Muscle of back (tissue), 11 donors: ENCODE measurements around the gene HIF1AN. TPM values are rescaled to one million over a fixed set of nuclear protein-coding genes. Genes with fewer than 3 reads are reported as not detected.
A peak's percentile ranks its signal among the peaks of the same experiment; 100 is the strongest.

ENCODE experiments used
- DNase-seq, 3 donors: peaks; one replicate each; pipeline versions ENCODE4 v3.0.0 to v3.0.0-alpha.2; 2013
- polyA plus RNA-seq, 10 donors: library from polyadenylated mRNA; unstranded; fragments of 120-200 nt; gene quantifications; one replicate each; pipeline ENCODE4 v1.2.1, GENCODE V29; 2013; ENCODE audit not compliant: insufficient read length in 10 of 10

The HIF1AN gene
- polyA plus RNA-seq, 10 donors, result 27.1 to 42.1 (median 37.0) TPM

- peak in 1 of 3 donors; percentile 62 for DNase-seq
These were observed 16.3 kb upstream of the HIF1AN start, which contains the start of gene SEC31B for GRCh38 chr10:100519311-100520051. Gene SEC31B, minus strand, starts transcription at chr10:100519861. Its CDS starts 2,909 bp downstream, at chr10:100516952.

- DNase-seq, result no peak
These were observed 14.9 kb upstream of the HIF1AN start for GRCh38 chr10:100520811-100521210.

GRCh38 chr10:100522107-100522801 is 13.5 kb upstream of the HIF1AN start:
- no peak for DNase-seq

DNA sequence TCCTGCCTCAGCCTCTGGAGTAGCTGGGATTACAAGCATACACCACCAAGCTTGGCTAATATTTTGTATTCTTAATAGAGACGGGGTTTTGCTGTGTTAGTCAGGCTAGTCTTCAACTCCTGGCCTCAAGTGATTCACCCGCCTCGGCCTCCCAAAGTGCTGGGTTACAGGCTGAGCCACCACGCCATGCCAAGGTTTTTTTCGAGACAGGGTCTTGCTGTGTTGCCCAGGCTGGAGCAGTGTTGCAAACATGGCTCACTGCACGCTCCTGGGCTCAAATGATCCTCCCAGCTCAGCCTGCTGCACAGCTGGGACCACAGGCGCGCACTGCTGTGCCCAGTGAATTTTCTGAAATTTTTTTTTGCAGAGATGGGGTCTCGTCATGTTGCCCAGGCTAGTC is 12.8 kb upstream of the HIF1AN start:
- DNase-seq, result no peak

DNA sequence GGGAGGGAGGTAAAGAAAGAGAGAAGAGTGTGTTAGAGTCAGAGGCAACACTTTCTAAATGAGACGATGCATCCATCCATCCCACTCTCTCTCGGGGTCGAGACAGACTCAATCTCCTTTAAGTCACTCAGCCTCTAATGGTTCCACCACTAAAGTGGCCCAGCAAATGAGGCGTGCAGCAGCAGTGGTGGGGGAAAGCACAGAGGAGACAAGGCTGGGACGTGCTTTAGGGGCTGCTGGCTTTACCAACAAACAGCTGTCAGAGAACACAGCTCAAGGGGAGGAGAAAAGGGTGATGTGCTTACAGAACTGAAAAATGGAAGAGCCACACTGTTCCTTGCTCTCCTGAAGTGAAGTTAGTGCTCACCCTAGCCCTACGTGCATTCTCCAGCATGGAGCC is 11.5 kb upstream of the HIF1AN start:
- no peak for DNase-seq

DNA sequence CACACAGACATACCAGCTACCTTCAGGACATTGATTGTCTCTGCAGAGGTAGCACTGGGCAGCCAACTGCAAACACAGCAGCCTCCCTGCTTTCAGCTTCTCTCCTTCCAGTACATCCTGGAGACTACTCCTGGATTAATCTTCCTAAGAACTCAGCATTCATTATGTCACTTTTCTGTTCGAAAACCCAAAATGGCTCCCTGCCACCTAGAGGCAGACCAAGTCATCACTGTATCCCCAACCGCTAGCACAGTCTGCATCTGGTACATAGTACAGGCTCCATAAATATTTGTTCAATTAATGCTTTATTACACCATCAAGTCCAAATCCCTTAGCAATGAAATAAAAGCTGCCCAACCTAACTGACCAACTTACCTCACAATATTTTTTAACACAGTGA is 11.1 kb upstream of the HIF1AN start:
- DNase-seq, result no peak

DNA sequence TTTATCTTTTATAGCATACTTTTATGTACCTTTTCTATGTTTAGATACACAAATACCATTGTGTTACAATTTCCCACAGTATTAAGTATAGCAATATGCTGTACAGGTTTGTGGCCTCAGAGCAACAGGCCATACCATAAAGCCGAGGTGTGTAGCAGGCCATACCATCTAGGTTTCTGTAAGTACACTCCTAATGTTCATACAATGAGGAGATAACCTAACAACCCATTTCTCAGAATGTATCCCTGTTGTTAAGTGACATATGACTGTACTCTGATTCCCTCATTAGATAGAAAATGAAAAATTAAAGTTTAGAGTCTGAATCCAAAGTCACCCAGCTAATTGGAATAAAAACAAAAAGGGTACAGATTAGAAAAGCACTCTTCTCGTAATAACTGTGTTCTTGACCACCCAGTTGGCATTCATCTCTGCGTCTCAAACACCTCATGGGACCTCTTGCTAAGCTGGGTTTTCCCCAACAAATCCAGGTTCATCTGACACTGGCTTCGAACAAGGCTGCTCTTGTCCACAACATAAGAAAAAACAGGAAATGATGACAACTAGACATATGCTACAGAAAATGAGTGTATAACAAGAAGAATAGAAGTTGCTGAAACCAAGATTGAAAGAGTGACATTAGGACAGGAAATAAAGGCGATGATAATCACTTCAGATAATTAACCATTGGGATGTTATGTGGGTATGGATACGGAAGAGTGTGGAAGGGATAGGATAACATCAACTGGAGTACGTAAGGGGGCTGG is 7.4 kb upstream of the HIF1AN start:
- no peak for DNase-seq

DNA sequence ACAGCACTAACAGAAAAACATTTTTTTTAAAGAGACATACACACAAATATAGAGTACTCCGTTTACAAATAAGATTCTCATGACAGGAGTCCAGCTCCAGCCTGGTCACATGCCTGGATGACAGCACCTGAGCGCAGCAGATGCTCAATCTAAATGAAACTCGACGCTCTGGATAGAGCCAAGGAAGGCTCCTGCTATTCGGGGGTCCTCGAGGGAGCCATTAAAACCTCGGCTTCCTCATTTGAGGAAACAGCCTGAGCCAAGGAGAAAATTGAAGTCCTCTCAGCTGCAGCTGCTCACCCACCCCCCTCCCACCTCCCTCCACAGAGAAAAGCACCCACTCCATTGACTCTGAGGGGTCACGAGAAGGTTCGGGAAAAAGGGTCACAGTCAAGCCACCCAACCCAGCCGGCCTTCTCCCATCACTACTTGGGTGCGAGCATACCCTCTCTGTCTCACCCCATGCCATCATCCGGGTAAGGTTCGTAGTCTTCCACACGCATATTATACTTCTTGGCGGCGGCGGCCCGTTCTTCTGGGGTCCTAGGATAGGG is 6.7 kb upstream of the HIF1AN start:
- DNase-seq, result peak; percentile 54 to 85 (median 70)

- DNase-seq, result peak; percentile 86 to 96 (median 92)
These were observed 6.1 kb upstream of the HIF1AN start, which contains the start of gene NDUFB8 for GRCh38 chr10:100529475-100530298. Gene NDUFB8, minus strand, starts transcription at chr10:100529871. Its CDS starts 20 bp downstream, at chr10:100529851.

DNA sequence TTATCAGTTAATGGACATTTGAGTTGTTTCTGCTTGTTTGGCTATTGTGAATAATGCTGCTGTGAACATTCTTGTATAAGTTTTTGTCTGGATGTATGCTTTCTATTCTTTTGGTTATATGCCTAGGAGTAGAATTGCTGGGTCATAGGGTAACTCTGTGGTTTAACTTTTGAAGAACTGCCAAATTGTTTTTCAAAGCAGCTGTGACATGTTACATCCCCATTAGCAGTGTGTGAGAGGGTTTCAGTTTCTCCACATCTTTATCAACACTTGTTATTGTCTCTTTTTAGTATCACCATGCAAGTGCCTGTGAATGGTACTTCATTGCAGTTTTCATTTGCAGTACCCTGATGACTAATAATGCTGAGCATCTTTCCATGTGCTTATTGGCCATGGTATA is 4.0 kb upstream of the HIF1AN start:
- no peak for DNase-seq

DNA sequence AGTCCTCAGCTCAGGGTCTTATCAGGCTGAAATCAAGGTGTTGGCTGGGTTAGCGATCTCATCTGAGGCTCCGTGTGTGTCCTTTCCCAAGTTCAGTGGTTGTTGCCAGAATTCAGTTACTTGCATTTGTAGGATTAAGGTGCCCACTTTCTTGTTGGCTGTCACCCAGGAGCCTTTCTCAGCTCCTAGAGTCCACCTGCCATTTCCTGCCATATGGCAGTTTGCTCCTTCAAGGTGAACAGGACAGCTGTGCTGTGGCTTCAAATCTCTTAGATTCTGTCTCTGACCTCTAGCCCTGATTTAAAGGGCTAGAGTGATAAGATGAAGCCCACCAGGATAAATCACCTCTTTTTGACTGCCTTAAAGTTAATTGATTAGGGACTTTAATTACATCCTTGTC is 1.0 kb upstream of the HIF1AN start:
- DNase-seq, result no peak

DNA sequence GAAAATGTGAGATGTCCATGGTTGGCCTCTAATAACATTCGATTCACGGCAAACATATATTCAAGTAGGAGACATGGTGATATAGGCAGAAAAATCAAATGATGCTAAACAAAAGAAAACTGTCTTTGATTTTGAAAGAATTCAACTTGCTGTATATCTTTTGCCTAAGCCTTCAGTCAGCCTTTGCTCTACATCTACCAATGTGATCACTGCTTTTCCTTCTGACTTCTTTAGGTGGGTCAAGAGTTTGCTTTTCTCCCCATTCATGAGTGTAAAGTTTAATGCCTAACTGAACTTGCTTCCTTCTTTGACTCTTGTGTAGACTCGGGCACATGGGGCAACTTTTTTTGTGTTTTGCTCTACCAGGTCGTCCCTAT is 417 bp upstream of the HIF1AN start:
- no peak for DNase-seq

- no peak for DNase-seq
These were observed 1.7 kb downstream of the HIF1AN start for GRCh38 chr10:100537475-100537874.

DNA sequence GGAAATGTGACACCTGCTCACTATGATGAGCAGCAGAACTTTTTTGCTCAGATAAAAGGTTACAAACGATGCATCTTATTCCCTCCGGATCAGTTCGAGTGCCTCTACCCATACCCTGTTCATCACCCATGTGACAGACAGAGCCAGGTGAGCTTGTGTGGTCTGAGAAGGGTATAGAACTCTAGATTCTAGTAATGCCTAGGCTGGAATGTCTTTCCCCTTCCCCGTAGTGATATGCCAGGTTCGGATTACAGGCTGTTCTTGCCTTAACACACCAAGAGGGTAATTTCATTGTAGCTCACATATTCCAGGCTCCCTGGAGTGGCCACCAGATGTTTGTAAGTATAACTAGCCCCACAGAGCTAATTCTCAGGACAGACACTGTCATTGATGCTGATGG is 9.2 kb downstream of the HIF1AN start:
- no peak for DNase-seq

- DNase-seq, result no peak
These were observed 15.5 kb downstream of the HIF1AN start for GRCh38 chr10:100551196-100551595.

- peak in 1 of 3 donors; percentile 40 for DNase-seq
These were observed 16.0 kb downstream of the HIF1AN start for GRCh38 chr10:100551738-100552137.

DNA sequence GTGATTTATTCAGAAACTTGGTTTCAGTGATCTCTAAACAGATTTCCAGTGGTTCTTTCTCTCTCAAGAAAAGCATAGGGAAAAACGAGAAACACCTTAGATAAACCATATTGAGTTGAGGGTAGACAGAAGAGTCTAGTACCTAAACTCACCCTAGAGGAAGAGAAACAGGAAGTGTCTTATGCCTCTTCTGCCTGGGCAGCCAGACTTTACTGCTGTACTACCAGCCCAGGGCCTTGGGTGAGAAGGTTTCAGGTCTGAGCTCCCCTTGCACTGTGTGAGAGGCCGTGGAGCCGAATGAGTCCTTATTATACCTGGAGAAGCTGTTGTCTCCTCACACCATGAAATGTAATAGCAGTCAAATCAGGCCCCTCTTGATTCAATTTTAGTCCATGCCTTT is 18.2 kb downstream of the HIF1AN start:
- DNase-seq, result no peak

DNA sequence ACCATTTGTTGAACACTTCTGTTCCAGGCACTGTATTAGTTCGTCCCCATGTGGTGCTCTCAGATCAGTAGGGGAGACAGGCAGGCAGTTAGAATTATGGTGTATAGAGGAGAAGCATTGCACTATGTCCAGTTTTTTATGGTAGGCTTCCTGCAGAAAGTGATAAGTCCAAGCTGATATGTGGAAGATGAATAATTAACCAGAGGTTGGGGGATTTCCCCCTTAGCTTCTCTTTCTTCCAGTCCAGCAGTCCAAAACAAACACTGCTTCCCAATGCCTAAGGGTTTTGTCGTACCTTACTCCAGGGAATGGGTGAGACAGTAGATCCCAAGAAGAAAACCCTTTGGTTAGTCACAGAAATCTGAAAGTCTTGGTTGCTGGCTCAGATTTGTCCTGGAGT is 19.2 kb downstream of the HIF1AN start:
- no peak for DNase-seq

- no peak for DNase-seq
These were observed 24.5 kb downstream of the HIF1AN start for GRCh38 chr10:100560248-100560647.

- DNase-seq, result no peak
These were observed 25.3 kb downstream of the HIF1AN start for GRCh38 chr10:100561005-100561404.

GRCh38 chr10:100562008-100562672 is 26.4 kb downstream of the HIF1AN start:
- DNase-seq, result peak; percentile 29 to 63 (median 49)
